HG03432 (cell line): ENCODE results near the gene EIF3I.
"Not testable (repeated sequence)": the region's sequence is repeated elsewhere in the genome, so short reads cannot be mapped to it uniquely, and the experiment has no call there.

ENCODE experiments used
- ATAC-seq: cut with Tn5 transposase; IDR thresholded peaks from one replicate; pipeline ENCODE4 v1.9.1; 2021; ENCODE audit warnings: mild to moderate bottlenecking, moderate library complexity; ENCODE audit not compliant: unreplicated experiment

The EIF3I gene

GRCh38 chr1:32263236-32263593 is 41.0 kb downstream of the EIF3I start:
- not testable (repeated sequence) for ATAC-seq

- peak; percentile 49 for ATAC-seq
These were observed 41.5 kb downstream of the EIF3I start for GRCh38 chr1:32263744-32264143.

GRCh38 chr1:32265846-32266245 is 43.6 kb downstream of the EIF3I start:
- no peak for ATAC-seq

GRCh38 chr1:32266921-32267591 is 44.8 kb downstream of the EIF3I start:
- no peak for ATAC-seq

- ATAC-seq, result no peak
These were observed 47.5 kb downstream of the EIF3I start for GRCh38 chr1:32269744-32270143.

GRCh38 chr1:32272557-32273390 is 50.6 kb downstream of the EIF3I start:
- no peak for ATAC-seq

GRCh38 chr1:32273391-32274208 is 51.4 kb downstream of the EIF3I start:
- ATAC-seq, result no peak

GRCh38 chr1:32274646-32275340 is 52.6 kb downstream of the EIF3I start:
- no peak for ATAC-seq

GRCh38 chr1:32275424-32275823 is 53.2 kb downstream of the EIF3I start:
- no peak for ATAC-seq

- no peak for ATAC-seq
These were observed 54.0 kb downstream of the EIF3I start for GRCh38 chr1:32276032-32276782.
